IMR-90 (cell line): ENCODE measurements around the gene SAA4.

ENCODE experiments used
- FOS ChIP-seq: fragments of 150-350 bp; IDR thresholded peaks from 2 replicates; pipeline ENCODE4 v1.6.1; 2016; ENCODE audit warnings: low read depth, low read length
- NFE2L2 ChIP-seq: fragments of 150-350 bp; IDR thresholded peaks from 2 replicates; pipeline ENCODE4 v1.6.1; 2016; ENCODE audit warnings: low read depth, mild to moderate bottlenecking, low read length
- POLR2A ChIP-seq: IDR thresholded peaks from 2 replicates; pipeline ENCODE4 v1.6.1; 2012; ENCODE audit warnings: mild to moderate bottlenecking, low read depth, low read length
- USF2 ChIP-seq: fragments of 150-350 bp; IDR thresholded peaks from 2 replicates; pipeline ENCODE4 v1.6.1; 2017; ENCODE audit warnings: mild to moderate bottlenecking, antibody characterized with exemption, low read length, low read depth
- TF ChIP-seq, protein P1 (sequence below): conservative IDR thresholded peaks from 2 replicates; pipeline ENCODE4 v1.5.1; 2012; ENCODE audit warnings: mild to moderate bottlenecking, low read depth, low read length, improper control_type of control experiment

DNA sequence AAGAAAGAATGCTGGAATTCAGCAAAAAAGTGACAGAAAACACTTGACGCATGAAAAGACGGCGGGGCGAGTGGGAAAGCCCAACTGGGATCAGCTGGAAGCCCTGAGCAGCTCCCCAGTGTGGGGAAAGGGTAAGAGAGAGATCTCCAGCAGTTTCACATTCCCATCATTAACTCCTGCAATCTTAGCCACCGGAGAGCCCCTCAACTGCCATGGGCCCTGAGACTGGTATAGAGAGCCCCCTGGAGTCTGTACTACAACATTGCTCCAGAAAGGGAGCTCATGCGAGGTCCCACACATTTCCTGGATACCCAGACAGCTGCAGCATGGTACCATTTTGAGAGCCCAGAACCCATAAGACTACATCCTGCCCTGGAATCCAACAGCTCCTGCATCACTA, 32.9 kb downstream of the SAA4 start:
- TF ChIP-seq USF2 = no peak
- TF ChIP-seq NFE2L2 = no peak
- no peak for TF ChIP-seq POLR2A
- TF ChIP-seq FOS = no peak
- TF ChIP-seq, protein P1, sequence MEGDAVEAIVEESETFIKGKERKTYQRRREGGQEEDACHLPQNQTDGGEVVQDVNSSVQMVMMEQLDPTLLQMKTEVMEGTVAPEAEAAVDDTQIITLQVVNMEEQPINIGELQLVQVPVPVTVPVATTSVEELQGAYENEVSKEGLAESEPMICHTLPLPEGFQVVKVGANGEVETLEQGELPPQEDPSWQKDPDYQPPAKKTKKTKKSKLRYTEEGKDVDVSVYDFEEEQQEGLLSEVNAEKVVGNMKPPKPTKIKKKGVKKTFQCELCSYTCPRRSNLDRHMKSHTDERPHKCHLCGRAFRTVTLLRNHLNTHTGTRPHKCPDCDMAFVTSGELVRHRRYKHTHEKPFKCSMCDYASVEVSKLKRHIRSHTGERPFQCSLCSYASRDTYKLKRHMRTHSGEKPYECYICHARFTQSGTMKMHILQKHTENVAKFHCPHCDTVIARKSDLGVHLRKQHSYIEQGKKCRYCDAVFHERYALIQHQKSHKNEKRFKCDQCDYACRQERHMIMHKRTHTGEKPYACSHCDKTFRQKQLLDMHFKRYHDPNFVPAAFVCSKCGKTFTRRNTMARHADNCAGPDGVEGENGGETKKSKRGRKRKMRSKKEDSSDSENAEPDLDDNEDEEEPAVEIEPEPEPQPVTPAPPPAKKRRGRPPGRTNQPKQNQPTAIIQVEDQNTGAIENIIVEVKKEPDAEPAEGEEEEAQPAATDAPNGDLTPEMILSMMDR = peak; percentile 45
